Muscle layer of duodenum (tissue), 2 donors: ENCODE results near the gene CAMK2A.

Experiments
- H3K27ac ChIP-seq: one replicate; pipeline ENCODE4 v1.7.0; 2013; ENCODE audit warnings: mild to moderate bottlenecking, low read length
- H3K27me3 ChIP-seq: one replicate; pipeline ENCODE4 v1.7.0; 2013; ENCODE audit warnings: low read depth, mild to moderate bottlenecking, control low read depth, low read length
- H3K36me3 ChIP-seq, 2 donors: one replicate each; pipeline ENCODE4 v1.7.0; 2013; ENCODE audit warnings: low read length in 2 of 2, control low read depth in 1 of 2, mild to moderate bottlenecking in 1 of 2; ENCODE audit not compliant: insufficient read depth in 2 of 2, control insufficient read depth in 1 of 2
- H3K4me1 ChIP-seq, 2 donors: one replicate each; pipeline ENCODE4 v1.7.0; 2013; ENCODE audit warnings: low read length in 2 of 2, mild to moderate bottlenecking in 2 of 2, control low read depth in 1 of 2, moderate library complexity in 1 of 2; ENCODE audit not compliant: insufficient read depth in 2 of 2, control insufficient read depth in 1 of 2
- H3K4me3 ChIP-seq, 2 donors: one replicate each; pipeline ENCODE4 v1.7.0; 2013; ENCODE audit warnings: low read length in 2 of 2, low read depth in 1 of 2, mild to moderate bottlenecking in 1 of 2
- H3K9me3 ChIP-seq, 2 donors: one replicate each; pipeline ENCODE4 v1.7.0; 2013; ENCODE audit warnings: low read length in 2 of 2, control low read depth in 1 of 2, mild to moderate bottlenecking in 1 of 2; ENCODE audit not compliant: control insufficient read depth in 1 of 2
- donor health status: healthy.

The CAMK2A gene

DNA sequence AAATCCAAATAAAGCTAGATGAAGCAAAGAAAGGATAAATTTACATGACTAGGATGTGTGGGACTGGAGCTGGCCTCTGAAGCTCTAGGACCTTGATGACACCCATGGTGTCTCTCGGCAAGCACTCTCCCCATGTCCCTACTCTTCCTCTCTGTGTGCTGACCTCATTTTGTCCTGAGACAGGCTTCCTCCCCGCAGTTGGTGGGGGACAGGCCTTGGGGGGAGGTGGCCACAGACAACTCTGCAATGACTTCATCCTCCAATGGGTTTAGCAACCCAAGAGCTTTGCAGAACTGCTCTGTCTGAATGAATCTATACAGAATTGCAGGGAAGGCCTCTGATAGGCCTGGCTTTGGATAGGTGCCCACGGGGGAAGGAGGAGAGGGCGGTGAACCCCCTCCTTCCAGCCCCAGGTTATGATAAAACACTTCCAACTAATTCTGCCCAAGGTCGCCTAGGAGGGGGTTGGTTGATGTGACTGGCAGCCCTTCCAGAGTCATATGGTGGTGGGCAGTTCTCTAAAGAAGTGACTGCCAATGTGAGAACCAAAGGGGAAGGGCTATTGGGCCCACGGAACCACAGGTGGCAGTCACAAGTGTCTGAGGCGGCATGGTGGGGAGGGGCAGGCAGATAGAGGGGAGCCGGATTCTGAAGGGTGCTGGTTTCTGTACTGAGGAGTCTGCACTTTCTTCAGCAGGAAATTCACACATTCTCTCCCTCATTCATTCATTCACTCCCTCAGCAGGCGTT, 93.7 kb downstream of the CAMK2A start:
- no peaks in the 10 kb centered on the region for H3K9me3 ChIP-seq
- no peak overlapping the region for H3K4me3 ChIP-seq
- no peak overlapping the region for H3K27ac ChIP-seq
- no peaks in the 10 kb centered on the region for H3K27me3 ChIP-seq
- H3K4me1 ChIP-seq, result no peaks in the 10 kb centered on the region
- H3K36me3 ChIP-seq, result no peaks in the 10 kb centered on the region

DNA sequence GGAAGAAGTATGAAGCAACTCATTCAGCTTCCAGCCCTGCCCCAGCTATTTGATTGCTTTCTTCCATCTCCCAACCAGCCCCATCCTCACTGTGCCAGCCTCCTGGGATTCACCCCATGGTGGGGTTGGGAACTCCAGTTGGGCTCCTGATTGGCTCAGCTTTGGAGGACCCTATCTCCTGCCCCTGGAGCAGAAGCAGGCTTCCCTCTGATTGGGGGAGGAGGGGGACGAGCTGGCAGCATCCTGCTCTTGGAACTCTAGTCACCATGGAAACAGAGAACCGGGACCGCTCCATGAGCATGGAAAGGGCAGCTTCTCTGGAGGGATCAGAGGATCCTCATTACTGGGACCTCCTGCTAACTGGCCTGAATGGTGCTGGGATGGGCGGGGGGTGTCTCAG, 97.1 kb downstream of the CAMK2A start:
- peaks cover 6% of the 10 kb centered on the region for H3K27me3 ChIP-seq
- no peak overlapping the region for H3K27ac ChIP-seq
- peaks cover 0 to 9% of the 10 kb centered on the region in 2 donors for H3K4me1 ChIP-seq
- H3K9me3 ChIP-seq, result no peaks in the 10 kb centered on the region
- no peaks in the 10 kb centered on the region for H3K36me3 ChIP-seq
- H3K4me3 ChIP-seq, result no peak overlapping the region

DNA sequence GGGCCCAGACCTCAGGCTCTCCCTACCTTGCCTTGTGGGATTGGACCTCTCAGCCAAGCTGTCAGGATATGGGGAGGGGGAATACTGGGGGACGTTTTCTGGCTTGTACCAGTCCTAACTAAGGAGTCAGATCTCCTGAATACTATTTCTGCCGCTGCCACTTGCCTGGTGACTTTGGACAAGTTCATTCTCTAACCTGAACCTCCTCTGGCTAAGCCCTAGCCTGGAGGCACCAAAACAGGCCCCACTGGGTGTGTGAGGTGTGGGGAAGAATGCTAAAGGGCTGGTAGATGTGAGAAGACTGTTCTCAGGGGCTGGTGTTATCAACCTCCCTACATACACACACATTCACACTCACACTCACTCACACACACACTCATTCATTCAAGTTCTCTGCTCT, 98.6 kb downstream of the CAMK2A start:
- Histone ChIP-seq H3K36me3 (no peaks in the 10 kb centered on the region), H3K4me1 (peaks cover 0 to 9% of the 10 kb centered on the region in 2 donors), H3K27ac (no peak overlapping the region), H3K9me3 (no peaks in the 10 kb centered on the region), H3K27me3 (peaks cover 6% of the 10 kb centered on the region), H3K4me3 (no peak overlapping the region)

DNA sequence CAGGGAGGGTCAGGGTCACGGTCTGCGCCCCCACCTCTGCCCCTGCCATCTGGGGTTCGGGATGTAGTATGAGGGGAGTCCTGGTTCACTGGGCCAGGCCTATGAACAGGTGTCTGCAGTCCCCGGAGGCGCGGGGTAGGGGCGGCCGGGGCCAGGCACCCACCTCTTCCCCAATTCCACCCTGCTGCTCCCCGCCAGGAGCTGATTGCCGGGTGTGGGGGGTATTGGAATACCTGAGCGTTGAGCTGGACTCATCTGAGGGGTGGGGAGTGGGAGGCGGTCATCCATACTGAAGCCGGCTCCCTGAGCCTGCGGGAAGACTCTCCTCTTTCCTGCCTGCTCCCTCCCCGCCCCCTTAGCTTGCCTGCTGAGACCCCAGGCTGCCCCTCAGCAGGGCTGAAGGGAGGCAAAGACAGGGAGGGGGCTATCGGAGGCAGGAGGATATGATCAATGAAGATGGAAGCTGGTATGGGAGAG, 99.0 kb downstream of the CAMK2A start:
- peak overlapping the region in 1 of 2 donors; percentile 12 for H3K4me3 ChIP-seq
- peaks cover 6% of the 10 kb centered on the region for H3K27me3 ChIP-seq
- peaks cover 0 to 9% of the 10 kb centered on the region in 2 donors for H3K4me1 ChIP-seq
- no peaks in the 10 kb centered on the region for H3K36me3 ChIP-seq
- no peaks in the 10 kb centered on the region for H3K9me3 ChIP-seq
- H3K27ac ChIP-seq, result no peak overlapping the region

DNA sequence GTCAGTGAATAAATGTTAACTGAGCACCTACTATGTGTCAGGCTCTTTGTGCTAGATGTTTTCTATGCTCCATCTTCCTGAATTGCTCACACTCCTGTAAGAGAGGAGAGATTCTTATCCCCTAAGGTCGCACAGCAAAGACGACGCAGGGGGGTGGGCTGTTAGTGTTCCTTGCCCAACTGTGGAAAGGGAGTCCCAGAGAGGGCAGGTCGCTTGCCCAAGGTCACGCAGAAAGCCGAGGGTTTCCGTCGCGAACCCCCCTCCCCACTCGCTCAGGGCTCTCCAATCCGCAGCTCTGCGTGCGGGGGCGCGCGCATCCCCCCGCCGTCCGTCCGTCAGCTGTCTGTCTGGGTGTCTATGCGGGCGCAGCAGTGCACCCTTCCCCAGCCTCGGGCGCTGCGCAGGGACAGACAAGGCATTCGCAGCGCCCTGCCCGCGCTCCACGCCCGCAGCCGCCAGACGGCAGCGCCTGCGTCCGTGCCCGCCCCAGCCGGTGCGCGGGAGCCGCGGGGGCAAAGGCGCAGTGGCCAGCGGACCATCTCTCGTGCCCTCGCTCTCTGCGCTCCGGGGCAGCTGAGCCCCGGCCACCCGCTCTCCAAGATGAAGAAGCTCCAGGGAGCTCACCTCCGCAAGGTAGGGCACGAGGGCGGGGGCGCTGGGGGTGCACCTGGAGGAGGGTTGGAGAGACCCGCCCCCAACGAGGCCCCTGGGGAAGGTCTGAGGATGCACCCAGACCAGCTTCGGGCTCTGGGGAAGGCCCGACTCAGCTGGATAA, 99.7 kb downstream of the CAMK2A start, which contains the start of gene SLC6A7:
SLC6A7 (plus strand) TSS at position 335 of the 775 bp plus-strand sequence; CDS start at position 601, 266 bp downstream.
- Histone ChIP-seq H3K27ac (no peak within 1 kb of the TSS), H3K36me3 (no peaks in the 10 kb centered on the region), H3K27me3 (peaks cover 6% of the 10 kb centered on the region), H3K9me3 (no peaks in the 10 kb centered on the region), H3K4me1 (peaks cover 0 to 9% of the 10 kb centered on the region in 2 donors), H3K4me3 (peak within 1 kb of the TSS in 1 of 2 donors; percentile 12)

DNA sequence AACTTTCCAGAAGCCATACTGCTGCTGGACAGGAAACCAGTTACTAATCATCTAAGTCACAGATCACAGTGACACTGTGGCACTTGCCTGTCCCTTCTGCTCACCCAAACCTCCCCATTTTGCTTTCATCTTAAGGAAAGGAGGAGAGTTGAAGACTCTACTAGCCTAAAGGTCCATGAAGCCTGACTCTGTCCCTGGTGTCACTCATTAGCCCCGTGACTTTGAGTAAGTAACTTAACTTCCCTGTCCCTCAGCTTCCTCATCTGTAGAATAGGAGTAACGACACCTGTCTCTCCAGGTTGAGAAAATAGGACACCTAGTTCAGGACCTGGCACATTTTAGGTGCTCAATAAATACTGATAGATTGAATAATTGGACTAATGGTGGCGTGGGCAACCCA, 100.2 kb downstream of the CAMK2A start:
- Histone ChIP-seq H3K9me3 (no peaks in the 10 kb centered on the region), H3K27ac (no peak overlapping the region), H3K4me1 (peaks cover 0 to 9% of the 10 kb centered on the region in 2 donors), H3K4me3 (no peak overlapping the region), H3K27me3 (peaks cover 6% of the 10 kb centered on the region), H3K36me3 (no peaks in the 10 kb centered on the region)

DNA sequence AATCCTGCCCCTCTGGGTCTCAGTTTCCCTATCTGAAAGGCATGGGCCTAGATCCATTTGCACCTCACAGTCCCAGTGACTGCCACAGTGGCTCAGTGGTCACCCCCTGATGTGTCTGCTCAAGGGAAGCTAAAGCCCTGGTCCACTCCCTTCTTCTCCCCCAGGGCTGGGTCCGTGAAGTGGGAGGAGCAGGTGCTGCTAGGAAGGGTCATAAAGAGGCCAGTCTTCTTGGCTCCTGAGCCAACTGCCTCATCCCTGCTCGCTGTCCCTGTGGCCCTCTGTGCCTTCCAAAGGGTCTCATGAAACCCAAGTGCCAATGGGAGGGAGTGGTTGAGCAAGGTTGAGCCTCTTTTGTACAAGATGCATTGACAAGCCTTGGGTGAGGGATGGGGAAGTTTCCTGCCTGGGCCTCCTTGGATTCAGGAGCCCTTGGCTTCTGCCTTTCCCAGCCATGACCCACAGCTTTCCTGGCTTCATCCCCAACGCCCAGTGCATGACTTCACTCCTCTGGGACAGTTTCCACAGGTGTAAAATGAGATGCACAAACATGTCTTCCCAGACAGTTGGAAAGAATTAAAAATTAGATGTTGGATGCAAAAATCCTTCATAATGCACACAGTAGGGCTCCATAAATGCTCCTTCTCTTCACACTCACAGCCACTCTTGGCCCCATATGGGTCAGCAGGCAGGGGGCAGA, 101.3 kb downstream of the CAMK2A start:
- no peak overlapping the region for H3K4me3 ChIP-seq
- H3K27ac ChIP-seq, result no peak overlapping the region
- H3K36me3 ChIP-seq, result no peaks in the 10 kb centered on the region
- H3K9me3 ChIP-seq, result no peaks in the 10 kb centered on the region
- peaks cover 6% of the 10 kb centered on the region for H3K27me3 ChIP-seq
- peaks cover 0 to 9% of the 10 kb centered on the region in 2 donors for H3K4me1 ChIP-seq

DNA sequence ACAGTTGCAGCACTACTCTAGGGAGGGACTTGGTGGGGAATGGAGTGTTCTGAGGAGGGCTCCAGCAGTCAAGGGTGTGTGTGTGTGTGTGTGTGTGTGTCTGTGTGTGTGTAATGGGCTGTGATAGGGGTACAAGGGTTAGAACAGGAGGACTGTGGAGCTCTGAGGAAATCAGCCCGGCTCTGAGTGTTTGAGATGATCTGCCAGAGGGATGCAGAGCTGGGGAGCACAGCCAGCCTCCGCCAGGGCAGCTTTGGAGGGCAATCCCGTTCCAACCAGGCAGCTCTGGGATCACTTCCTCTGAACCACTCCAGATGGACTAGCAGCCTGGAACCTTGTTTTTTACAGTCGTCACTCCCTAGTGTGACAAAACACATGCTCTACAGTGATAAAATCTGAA, 102.7 kb downstream of the CAMK2A start:
- Histone ChIP-seq H3K27ac (no peak overlapping the region), H3K27me3 (peaks cover 6% of the 10 kb centered on the region), H3K4me1 (peaks cover 0 to 9% of the 10 kb centered on the region in 2 donors), H3K4me3 (no peak overlapping the region), H3K36me3 (no peaks in the 10 kb centered on the region), H3K9me3 (no peaks in the 10 kb centered on the region)

DNA sequence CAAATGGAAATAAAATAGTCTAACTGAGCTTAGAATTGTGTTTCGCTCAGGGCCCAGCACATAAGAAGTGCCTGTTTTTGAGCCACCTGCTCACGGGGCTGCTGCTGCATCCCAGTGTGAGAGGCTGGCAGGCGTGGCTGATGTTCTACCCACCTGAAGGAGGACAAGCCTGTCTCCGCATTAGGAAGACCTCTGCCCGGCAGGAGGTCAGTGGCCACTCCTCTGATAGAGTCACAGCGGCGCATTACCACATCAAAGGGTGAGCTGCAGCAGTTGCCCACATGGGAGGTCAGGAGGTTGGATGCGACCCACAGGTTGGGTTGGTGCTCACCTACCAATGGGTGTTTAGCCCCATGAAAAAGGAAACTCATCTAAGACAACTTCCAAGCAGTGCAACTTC, 103.4 kb downstream of the CAMK2A start:
- no peaks in the 10 kb centered on the region for H3K36me3 ChIP-seq
- peaks cover 0 to 11% of the 10 kb centered on the region in 2 donors for H3K4me1 ChIP-seq
- H3K9me3 ChIP-seq, result no peaks in the 10 kb centered on the region
- H3K4me3 ChIP-seq, result no peak overlapping the region
- H3K27ac ChIP-seq, result no peak overlapping the region
- H3K27me3 ChIP-seq, result peaks cover 6% of the 10 kb centered on the region

DNA sequence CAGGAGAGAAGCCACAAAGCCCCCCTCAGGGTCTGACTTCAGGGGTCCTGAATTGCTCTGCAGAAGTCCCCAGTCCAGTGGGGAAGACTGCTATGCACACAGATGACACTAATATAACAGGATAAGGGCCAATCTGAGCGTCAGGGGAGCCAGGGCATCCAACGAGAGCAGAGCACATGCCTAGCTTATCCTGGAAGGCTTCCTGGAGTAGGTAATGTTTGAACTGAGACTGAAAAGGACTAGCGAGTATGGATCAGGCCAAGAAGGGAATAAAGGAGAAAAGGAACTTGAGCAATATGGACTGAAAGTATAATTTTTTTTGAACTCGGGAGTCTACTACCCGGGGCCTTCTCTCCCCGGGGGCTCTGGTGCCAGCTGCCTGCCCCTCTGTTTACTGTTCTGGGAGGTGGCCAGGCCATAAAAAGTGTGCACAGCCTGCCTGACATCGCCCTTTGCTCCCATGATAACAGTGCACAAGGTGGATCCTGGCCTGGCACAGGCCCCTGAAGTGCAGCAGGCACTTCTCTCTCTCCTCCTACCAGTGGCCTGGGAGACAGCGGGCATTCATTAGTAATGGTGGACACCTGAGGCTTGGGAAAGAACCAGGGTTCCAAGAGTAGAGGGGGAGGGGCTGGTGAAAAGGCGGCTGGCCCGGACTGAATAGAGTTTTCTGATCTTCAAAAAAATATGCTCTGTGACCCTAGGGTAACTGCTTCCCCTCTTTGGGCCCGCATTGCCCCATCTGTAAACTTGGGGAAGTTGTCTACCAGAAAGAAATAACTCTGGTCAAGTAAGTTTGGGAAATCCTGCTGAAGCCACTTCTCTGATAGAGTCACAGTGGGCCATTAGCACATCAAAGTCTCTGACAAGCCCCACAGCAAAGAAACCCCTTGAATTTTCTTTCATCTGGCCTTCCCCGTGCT, 104.3 kb downstream of the CAMK2A start:
- no peaks in the 10 kb centered on the region for H3K9me3 ChIP-seq
- peak overlapping the region; percentile 76 for H3K27ac ChIP-seq
- peaks cover 6 to 13% of the 10 kb centered on the region in 2 donors for H3K4me1 ChIP-seq
- peaks cover 6% of the 10 kb centered on the region for H3K27me3 ChIP-seq
- H3K4me3 ChIP-seq, result no peak overlapping the region
- no peaks in the 10 kb centered on the region for H3K36me3 ChIP-seq
